Sigmoid colon (tissue), 4 donors: ENCODE results near the gene SLC13A1.

ENCODE experiments used
- EP300 ChIP-seq, 4 donors: sonication (generic); formaldehyde crosslinking; IDR thresholded peaks; one replicate each; pipeline ENCODE4 v1.6.1; 2017; ENCODE audit warnings: antibody characterized with exemption in 4 of 4
- POLR2A ChIP-seq, 2 donors: fragments of 450-650 bp; IDR thresholded peaks; one replicate each; pipeline ENCODE4 v1.6.1; 2016; ENCODE audit warnings: antibody characterized with exemption in 2 of 2, mild to moderate bottlenecking in 2 of 2, moderate library complexity in 2 of 2
- POLR2AphosphoS5 ChIP-seq, 4 donors: sonication (generic); formaldehyde crosslinking; IDR thresholded peaks; one replicate each; pipeline ENCODE4 v1.6.1; 2017; ENCODE audit warnings: antibody characterized with exemption in 4 of 4
- TF ChIP-seq, protein P1 (sequence below), 4 experiments: fragments of 450-650 bp in 3 of 4; fragments of 200-600 bp in 1 of 4; IDR thresholded peaks; one replicate each; pipeline ENCODE4 v1.5.1; 2016 to 2019; ENCODE audit warnings: antibody characterized with exemption in 4 of 4, mild to moderate bottlenecking in 3 of 4, moderate library complexity in 2 of 4

- TF ChIP-seq EP300 (IDR thresholded peaks at IDR 0.05) (no peak), POLR2A (IDR thresholded peaks at IDR 0.05) (no peak), POLR2AphosphoS5 (IDR thresholded peaks at IDR 0.05) (no peak)
- TF ChIP-seq, protein P1, sequence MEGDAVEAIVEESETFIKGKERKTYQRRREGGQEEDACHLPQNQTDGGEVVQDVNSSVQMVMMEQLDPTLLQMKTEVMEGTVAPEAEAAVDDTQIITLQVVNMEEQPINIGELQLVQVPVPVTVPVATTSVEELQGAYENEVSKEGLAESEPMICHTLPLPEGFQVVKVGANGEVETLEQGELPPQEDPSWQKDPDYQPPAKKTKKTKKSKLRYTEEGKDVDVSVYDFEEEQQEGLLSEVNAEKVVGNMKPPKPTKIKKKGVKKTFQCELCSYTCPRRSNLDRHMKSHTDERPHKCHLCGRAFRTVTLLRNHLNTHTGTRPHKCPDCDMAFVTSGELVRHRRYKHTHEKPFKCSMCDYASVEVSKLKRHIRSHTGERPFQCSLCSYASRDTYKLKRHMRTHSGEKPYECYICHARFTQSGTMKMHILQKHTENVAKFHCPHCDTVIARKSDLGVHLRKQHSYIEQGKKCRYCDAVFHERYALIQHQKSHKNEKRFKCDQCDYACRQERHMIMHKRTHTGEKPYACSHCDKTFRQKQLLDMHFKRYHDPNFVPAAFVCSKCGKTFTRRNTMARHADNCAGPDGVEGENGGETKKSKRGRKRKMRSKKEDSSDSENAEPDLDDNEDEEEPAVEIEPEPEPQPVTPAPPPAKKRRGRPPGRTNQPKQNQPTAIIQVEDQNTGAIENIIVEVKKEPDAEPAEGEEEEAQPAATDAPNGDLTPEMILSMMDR (IDR thresholded peaks at IDR 0.05), result no peak
Measured at GRCh38 chr7:123143252-123144006, 56.3 kb downstream of the SLC13A1 start.
